Measurements from ENCODE around the gene ANKRD9. TPM values are rescaled to one million over a fixed set of nuclear protein-coding genes. Genes with fewer than 3 reads are reported as not detected.

ANKRD9 gene
- total RNA-seq, 1 donor from 2014 or later = 23.9 TPM

GRCh38 chr14:102481791-102482238 lies 27.8 kb downstream of the ANKRD9 start:
- Mint-ChIP-seq H3K4me3 (no peak overlapping the region), H3K27me3 (ENCODE audit: low read depth) (no peaks in the 10 kb centered on the region), H3K27ac (no peak overlapping the region), H3K36me3 (peaks cover 27% of the 10 kb centered on the region), H3K9me3 (peaks cover 5% of the 10 kb centered on the region), H3K4me1 (peaks cover 3% of the 10 kb centered on the region)
- TF ChIP-seq CTCF (IDR thresholded peaks at IDR 0.05; ENCODE audit: unreplicated experiment) = no peak
- DNase-seq (ENCODE audit: low spot score in 2 of 2, unreplicated experiment in 2 of 2) = no peak

DNA sequence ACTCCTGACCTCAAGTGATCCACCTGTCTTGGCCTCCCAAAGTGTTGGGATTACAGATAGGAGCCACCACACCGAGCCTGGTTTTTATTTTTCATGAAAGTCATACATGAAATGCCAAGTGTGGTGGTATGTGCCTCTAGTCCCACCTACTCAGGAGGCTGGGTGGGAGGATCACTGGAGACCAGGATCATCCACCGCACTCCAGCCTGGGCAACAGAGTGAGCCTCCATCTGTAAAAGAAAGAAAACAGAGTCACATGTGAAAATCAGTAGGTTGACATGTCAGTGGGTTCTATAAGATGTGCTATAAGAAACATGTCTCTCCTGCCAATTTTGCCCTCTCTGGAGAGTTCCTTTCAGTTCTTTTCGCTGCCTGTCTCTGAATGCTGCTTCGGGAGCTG lies 28.2 kb downstream of the ANKRD9 start:
- no peaks in the 10 kb centered on the region for H3K4me1 Mint-ChIP-seq
- H3K27ac Mint-ChIP-seq = no peak overlapping the region
- no peak for TF ChIP-seq CTCF (IDR thresholded peaks at IDR 0.05; ENCODE audit: unreplicated experiment)
- H3K36me3 Mint-ChIP-seq = peaks cover 28% of the 10 kb centered on the region
- no peak overlapping the region for H3K4me3 Mint-ChIP-seq
- DNase-seq (ENCODE audit: low spot score in 2 of 2, unreplicated experiment in 2 of 2) = no peak
- no peaks in the 10 kb centered on the region for H3K27me3 Mint-ChIP-seq (ENCODE audit: low read depth)
- peaks cover 6% of the 10 kb centered on the region for H3K9me3 Mint-ChIP-seq

- peaks cover 40% of the 10 kb centered on the region for H3K36me3 Mint-ChIP-seq
- no peak for TF ChIP-seq CTCF (IDR thresholded peaks at IDR 0.05; ENCODE audit: unreplicated experiment)
- H3K27me3 Mint-ChIP-seq (ENCODE audit: low read depth) = no peaks in the 10 kb centered on the region
- peaks cover 8% of the 10 kb centered on the region for H3K9me3 Mint-ChIP-seq
- DNase-seq (ENCODE audit: low spot score in 2 of 2, unreplicated experiment in 2 of 2) = no peak
- H3K27ac Mint-ChIP-seq = no peak overlapping the region
- H3K4me1 Mint-ChIP-seq = no peaks in the 10 kb centered on the region
- no peak overlapping the region for H3K4me3 Mint-ChIP-seq
Measured at GRCh38 chr14:102479777-102480176, 29.8 kb downstream of the ANKRD9 start.

DNA sequence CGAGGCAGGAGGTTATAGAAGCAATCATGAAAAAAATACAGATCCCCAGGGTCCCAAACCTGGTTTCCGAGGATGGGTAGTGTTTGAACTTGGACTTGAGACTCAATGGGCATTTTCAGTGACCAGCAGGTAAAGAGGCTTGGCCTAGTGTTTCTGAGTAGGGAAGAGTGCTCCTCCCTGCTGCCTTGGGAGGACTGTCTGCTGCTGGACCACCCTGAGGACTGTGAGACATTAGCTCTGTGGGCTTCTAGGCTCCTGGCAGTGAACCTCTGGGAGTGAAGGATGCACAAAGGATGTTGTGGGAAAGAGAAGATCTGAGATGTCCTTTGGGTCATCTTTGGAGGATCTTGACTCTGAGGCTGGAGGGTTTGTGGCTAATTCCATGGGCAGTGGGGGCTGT lies 30.5 kb downstream of the ANKRD9 start:
- H3K4me1 Mint-ChIP-seq = no peaks in the 10 kb centered on the region
- H3K36me3 Mint-ChIP-seq = peaks cover 39% of the 10 kb centered on the region
- peaks cover 8% of the 10 kb centered on the region for H3K9me3 Mint-ChIP-seq
- H3K27ac Mint-ChIP-seq = no peak overlapping the region
- no peak for DNase-seq (ENCODE audit: low spot score in 2 of 2, unreplicated experiment in 2 of 2)
- H3K4me3 Mint-ChIP-seq = no peak overlapping the region
- H3K27me3 Mint-ChIP-seq (ENCODE audit: low read depth) = no peaks in the 10 kb centered on the region
- no peak for TF ChIP-seq CTCF (IDR thresholded peaks at IDR 0.05; ENCODE audit: unreplicated experiment)

DNA sequence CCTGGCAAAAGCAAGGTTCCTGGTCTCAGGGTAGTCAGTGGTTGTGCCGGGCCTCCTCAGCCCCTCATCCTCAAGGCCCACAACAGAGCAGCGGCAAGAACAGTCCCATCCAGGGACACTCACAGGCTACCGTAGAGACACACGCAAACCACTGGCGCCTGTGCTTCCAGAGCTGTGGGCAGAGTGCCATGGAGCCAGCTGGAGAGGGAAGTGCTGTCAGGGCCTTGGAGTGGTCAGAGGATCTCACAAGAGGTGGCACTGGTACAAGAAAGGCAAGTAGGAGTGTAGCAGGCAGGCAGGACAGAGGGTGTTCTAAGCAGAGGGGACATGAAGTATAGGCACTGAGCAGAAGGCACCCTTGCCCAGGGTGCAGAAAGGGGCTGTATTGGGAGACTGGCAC lies 34.6 kb downstream of the ANKRD9 start:
- no peak for TF ChIP-seq CTCF (IDR thresholded peaks at IDR 0.05; ENCODE audit: unreplicated experiment)
- H3K9me3 Mint-ChIP-seq = peaks cover 4% of the 10 kb centered on the region
- peaks cover 26% of the 10 kb centered on the region for H3K36me3 Mint-ChIP-seq
- no peak overlapping the region for H3K4me3 Mint-ChIP-seq
- no peaks in the 10 kb centered on the region for H3K27me3 Mint-ChIP-seq (ENCODE audit: low read depth)
- no peak for DNase-seq (ENCODE audit: low spot score in 2 of 2, unreplicated experiment in 2 of 2)
- H3K4me1 Mint-ChIP-seq = peaks cover under 1% of the 10 kb centered on the region
- no peak overlapping the region for H3K27ac Mint-ChIP-seq

DNA sequence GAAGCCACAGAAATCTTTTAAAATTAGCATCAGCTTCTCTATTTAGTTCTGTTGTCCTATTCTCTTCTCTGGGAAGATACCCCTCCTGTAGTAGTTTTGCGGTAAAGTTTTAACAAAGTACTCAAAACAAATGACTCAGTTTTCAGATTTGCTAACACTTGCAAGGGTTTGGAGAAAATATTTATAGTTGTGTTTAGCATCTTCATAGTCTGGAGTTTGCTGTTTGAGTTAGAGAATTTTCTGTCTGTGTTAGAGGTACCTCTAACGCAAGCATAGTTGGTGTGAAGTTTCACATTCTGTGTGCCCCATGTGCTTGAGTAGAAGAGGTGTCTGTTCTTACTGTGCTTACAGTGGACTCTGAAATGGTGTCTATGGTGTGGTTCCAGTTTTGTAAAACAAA lies 36.0 kb downstream of the ANKRD9 start:
- Mint-ChIP-seq H3K4me1 (peaks cover 9% of the 10 kb centered on the region), H3K36me3 (peaks cover 30% of the 10 kb centered on the region), H3K27ac (no peak overlapping the region), H3K27me3 (ENCODE audit: low read depth) (no peaks in the 10 kb centered on the region), H3K9me3 (peaks cover 17% of the 10 kb centered on the region), H3K4me3 (no peak overlapping the region)
- no peak for TF ChIP-seq CTCF (IDR thresholded peaks at IDR 0.05; ENCODE audit: unreplicated experiment)
- no peak for DNase-seq (ENCODE audit: low spot score in 2 of 2, unreplicated experiment in 2 of 2)
